ENCODE data around the gene PLXDC2.

DNA sequence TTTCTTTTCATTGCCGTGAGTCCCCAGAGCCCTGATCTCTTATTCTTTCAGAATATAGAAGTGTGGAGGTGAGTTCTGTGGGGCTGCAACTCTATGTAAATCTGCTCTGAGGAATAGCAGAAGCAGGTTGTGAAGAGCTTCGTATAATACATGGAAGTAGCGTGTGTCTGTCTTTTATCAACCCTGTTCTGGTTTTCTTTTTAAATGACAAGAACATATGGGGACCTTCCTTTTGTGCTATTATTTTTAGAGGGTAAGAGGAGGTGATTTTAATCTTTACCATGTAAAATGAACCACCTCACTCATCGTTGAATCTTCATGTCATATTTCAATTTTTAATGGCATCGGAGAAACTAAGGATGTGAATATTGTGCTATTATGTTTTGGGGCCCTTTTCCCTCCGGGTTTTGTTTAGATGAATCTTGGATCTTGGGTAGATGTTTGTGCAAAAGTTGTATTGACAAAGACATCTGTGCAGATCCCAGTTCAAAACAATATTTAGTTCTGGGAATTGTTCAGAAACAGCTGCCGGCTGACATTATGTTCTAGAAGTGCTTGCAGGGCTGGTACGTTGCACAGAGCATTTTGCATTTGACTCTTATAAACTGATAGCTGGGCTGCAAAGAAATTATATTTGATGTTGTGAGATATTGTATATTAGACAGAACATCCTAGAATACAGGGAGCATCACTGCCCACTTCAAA is 46.7 kb downstream of the PLXDC2 start:
- TF ChIP-seq POLR2A (IDR thresholded peaks at IDR 0.05; ENCODE audit: low read depth, low read length) (no peak), POLR2AphosphoS5 (IDR thresholded peaks at IDR 0.05; ENCODE audit: low read depth, low read length) (no peak), POU2F2 (IDR thresholded peaks at IDR 0.05; ENCODE audit: low read depth, low read length) (no peak), PAX5 (IDR thresholded peaks at IDR 0.05; ENCODE audit: insufficient read depth, low read length, severe bottlenecking) (no peak)
